Measurements from ENCODE around the gene PHLDA1.

DNA sequence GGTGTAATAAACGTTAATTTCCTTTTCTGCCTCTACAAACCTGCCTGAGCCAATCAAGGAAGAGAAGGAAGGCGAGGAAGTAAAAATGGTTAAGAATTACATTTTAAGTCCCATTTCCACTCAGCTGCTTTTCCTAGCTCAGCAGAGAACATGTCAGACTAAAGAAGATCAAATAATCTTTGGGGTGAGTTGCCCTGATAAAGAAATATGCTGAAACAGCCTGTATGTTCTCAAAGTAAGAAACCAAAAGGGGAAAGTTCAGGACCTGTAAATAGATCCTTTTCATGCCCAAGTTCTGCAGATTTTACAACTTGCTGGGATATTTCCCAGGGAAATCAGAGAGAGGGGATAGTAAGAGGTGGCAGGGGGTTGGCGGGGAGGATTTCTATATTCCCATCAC lies 55.5 kb downstream of the PHLDA1 start:
- TF ChIP-seq POLR2A (IDR thresholded peaks at IDR 0.05): no peak
- TF ChIP-seq, protein P1, sequence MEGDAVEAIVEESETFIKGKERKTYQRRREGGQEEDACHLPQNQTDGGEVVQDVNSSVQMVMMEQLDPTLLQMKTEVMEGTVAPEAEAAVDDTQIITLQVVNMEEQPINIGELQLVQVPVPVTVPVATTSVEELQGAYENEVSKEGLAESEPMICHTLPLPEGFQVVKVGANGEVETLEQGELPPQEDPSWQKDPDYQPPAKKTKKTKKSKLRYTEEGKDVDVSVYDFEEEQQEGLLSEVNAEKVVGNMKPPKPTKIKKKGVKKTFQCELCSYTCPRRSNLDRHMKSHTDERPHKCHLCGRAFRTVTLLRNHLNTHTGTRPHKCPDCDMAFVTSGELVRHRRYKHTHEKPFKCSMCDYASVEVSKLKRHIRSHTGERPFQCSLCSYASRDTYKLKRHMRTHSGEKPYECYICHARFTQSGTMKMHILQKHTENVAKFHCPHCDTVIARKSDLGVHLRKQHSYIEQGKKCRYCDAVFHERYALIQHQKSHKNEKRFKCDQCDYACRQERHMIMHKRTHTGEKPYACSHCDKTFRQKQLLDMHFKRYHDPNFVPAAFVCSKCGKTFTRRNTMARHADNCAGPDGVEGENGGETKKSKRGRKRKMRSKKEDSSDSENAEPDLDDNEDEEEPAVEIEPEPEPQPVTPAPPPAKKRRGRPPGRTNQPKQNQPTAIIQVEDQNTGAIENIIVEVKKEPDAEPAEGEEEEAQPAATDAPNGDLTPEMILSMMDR (IDR thresholded peaks at IDR 0.05): no peak

Measured in uterus (tissue), 2 donors.